DLD1 (cell line): ENCODE results near the gene HOXB13.

Source experiments
- in situ Hi-C: cut with HindIII; loops from 2 replicates; pipeline ENCODE4 v1.10.0; 2017; ENCODE audit warnings: low sequenced_read_pairs

Gene HOXB13

GRCh38 chr17:48728232-48729231, at the start of gene HOXB13:
TSS of gene HOXB13 (minus strand) at chr17:48728750. CDS start at chr17:48728593, 157 bp downstream.
- in situ Hi-C loops: no loop called here

- in situ Hi-C loops: no loop called here
These were observed 48.1 kb upstream of the HOXB13 start for GRCh38 chr17:48776602-48777001.

- in situ Hi-C loops: no loop called here
These were observed 44.7 kb upstream of the HOXB13 start for GRCh38 chr17:48773245-48773644.

GRCh38 chr17:48770954-48771353, 42.4 kb upstream of the HOXB13 start:
- in situ Hi-C loops: no loop called here

- in situ Hi-C loops: no loop called here
These were observed 40.6 kb upstream of the HOXB13 start for GRCh38 chr17:48769009-48769675.

- in situ Hi-C loops: no loop called here
These were observed 38.8 kb upstream of the HOXB13 start for GRCh38 chr17:48767263-48767774.

GRCh38 chr17:48761114-48761513, 32.6 kb upstream of the HOXB13 start:
- in situ Hi-C loops: no loop called here

- in situ Hi-C loops: no loop called here
These were observed 31.9 kb upstream of the HOXB13 start for GRCh38 chr17:48760411-48760810.

GRCh38 chr17:48759288-48759687, 30.7 kb upstream of the HOXB13 start:
- in situ Hi-C loops: no loop called here

GRCh38 chr17:48757524-48757961, 29.0 kb upstream of the HOXB13 start:
- in situ Hi-C loops: no loop called here

- in situ Hi-C loops: no loop called here
These were observed 28.3 kb upstream of the HOXB13 start for GRCh38 chr17:48756830-48757251.

- in situ Hi-C loops: no loop called here
These were observed 26.8 kb upstream of the HOXB13 start for GRCh38 chr17:48755356-48755755.

GRCh38 chr17:48754500-48755261, 26.1 kb upstream of the HOXB13 start:
- in situ Hi-C loops: loop anchor here (5.0 kb wide), 1 partner anchor 48 kb away; no protein-coding TSS in a partner anchor

- in situ Hi-C loops: loop anchor here (5.0 kb wide), 1 partner anchor 48 kb away; no protein-coding TSS in a partner anchor
These were observed 25.4 kb upstream of the HOXB13 start for GRCh38 chr17:48753794-48754499.

- in situ Hi-C loops: loop anchor here (5.0 kb wide), 1 partner anchor 50 kb away; no protein-coding TSS in a partner anchor
These were observed 24.1 kb upstream of the HOXB13 start for GRCh38 chr17:48752399-48753288.

GRCh38 chr17:48751733-48752398, 23.3 kb upstream of the HOXB13 start:
- in situ Hi-C loops: loop anchor here (5.0 kb wide), 1 partner anchor 50 kb away; no protein-coding TSS in a partner anchor

GRCh38 chr17:48751172-48751571, 22.6 kb upstream of the HOXB13 start:
- in situ Hi-C loops: loop anchor here (5.0 kb wide), 1 partner anchor 51 kb away; no protein-coding TSS in a partner anchor
